Measurements from ENCODE around the gene NHLH1.

GRCh38 chr1:160370561-160371345 lies 3.9 kb downstream of the NHLH1 start:
- TF ChIP-seq CTCF (conservative IDR thresholded peaks at IDR 0.05; ENCODE audit: low read length) (no peak), EZH2phosphoT487 (IDR thresholded peaks at IDR 0.05; ENCODE audit: borderline replicate concordance, low read depth, low read length) (no peak)

Measured in OCI-LY7 (cell line).